Activated CD4-positive, alpha-beta T cell treated with anti-CD3 and anti-CD28 coated beads, Interleukin-2, amount 10 ng/mL, durations not matched to agents 24 days and 14 days (primary cell): ENCODE measurements around the gene PHLDB3. TPM values are rescaled to one million over a fixed set of nuclear protein-coding genes. Genes with fewer than 3 reads are reported as not detected.
"Not testable (repeated sequence)": the region's sequence is repeated elsewhere in the genome, so short reads cannot be mapped to it uniquely, and the experiment has no call there.

Source experiments
- DNase-seq: peaks from one replicate; pipeline ENCODE4 v3.0.0; 2022
- H3K27ac Mint-ChIP-seq: one replicate; pipeline ENCODE4 v1.8.0; 2022; ENCODE audit warnings: mild to moderate bottlenecking, mixed read lengths
- H3K27me3 Mint-ChIP-seq: one replicate; pipeline ENCODE4 v1.8.0; 2022; ENCODE audit warnings: mixed read lengths
- H3K36me3 Mint-ChIP-seq: one replicate; pipeline ENCODE4 v1.8.0; 2022; ENCODE audit warnings: low read depth, mild to moderate bottlenecking, mixed read lengths
- H3K4me1 Mint-ChIP-seq: one replicate; pipeline ENCODE4 v1.8.0; 2021; ENCODE audit warnings: mixed read lengths
- H3K4me3 Mint-ChIP-seq: one replicate; pipeline ENCODE4 v1.8.0; 2022; ENCODE audit warnings: mild to moderate bottlenecking, moderate library complexity, mixed read lengths
- H3K9me3 Mint-ChIP-seq: one replicate; pipeline ENCODE4 v1.8.0; 2021; ENCODE audit warnings: mixed read lengths
- intact Hi-C: fragments of 100-400 bp; cut with micrococcal nuclease; formaldehyde crosslinking; loops from one replicate; pipeline ENCODE4 v1.15.1; 2023
- total RNA-seq: library from RNA; stranded (reverse); gene quantifications from 2 replicates; pipeline ENCODE4 v1.2.3, GENCODE V29; 2022

The PHLDB3 gene
- total RNA-seq, 1 donor from 2014 or later = 26.7 TPM

- intact Hi-C loops = loop anchor here (1.0 to 5.0 kb wide), 4 partner anchors 57 to 147 kb away; partner anchors contain the start of genes PHLDB3, PINLYP and XRCC1
- Mint-ChIP-seq H3K4me1 (peaks cover 28% of the 10 kb centered on the region), H3K27ac (no peak overlapping the region), H3K4me3 (no peak overlapping the region), H3K36me3 (no peaks in the 10 kb centered on the region), H3K9me3 (peaks cover 5% of the 10 kb centered on the region), H3K27me3 (no peaks in the 10 kb centered on the region)
- no peak for DNase-seq
Measured at GRCh38 chr19:43447655-43448054, 56.9 kb downstream of the PHLDB3 start.

- Mint-ChIP-seq H3K4me3 (no peak overlapping the region), H3K27me3 (no peaks in the 10 kb centered on the region), H3K36me3 (no peaks in the 10 kb centered on the region), H3K4me1 (peaks cover 25% of the 10 kb centered on the region), H3K9me3 (no peaks in the 10 kb centered on the region), H3K27ac (peak overlapping the region; percentile 44)
- DNase-seq = peak; percentile 93
- intact Hi-C loops = loop anchor here (1.0 to 5.0 kb wide), 4 partner anchors 57 to 147 kb away; partner anchors contain the start of genes PHLDB3, PINLYP and XRCC1
Measured at GRCh38 chr19:43446746-43447489, 57.6 kb downstream of the PHLDB3 start.

DNA sequence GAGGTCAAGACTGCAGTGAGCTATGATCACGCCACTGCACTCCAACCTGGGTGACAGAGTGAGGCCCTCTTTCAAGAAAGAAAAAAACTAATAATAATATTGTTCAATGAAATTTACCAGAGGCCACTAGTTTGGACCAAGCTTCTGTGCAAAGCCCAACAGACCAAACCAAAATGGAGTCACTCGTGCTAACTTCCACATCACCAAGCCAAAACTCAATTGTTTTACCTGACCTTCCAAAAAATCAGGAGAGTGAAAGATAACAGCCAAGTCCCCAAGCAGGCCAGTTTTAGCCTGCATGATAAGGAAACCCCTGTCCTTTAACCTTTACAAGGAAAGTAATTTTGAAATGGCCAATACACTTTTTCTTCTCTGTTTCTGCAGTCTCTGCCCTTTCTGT lies 59.1 kb downstream of the PHLDB3 start:
- peaks cover 2% of the 10 kb centered on the region for H3K27me3 Mint-ChIP-seq
- no peaks in the 10 kb centered on the region for H3K9me3 Mint-ChIP-seq
- DNase-seq = no peak
- peaks cover 22% of the 10 kb centered on the region for H3K4me1 Mint-ChIP-seq
- H3K36me3 Mint-ChIP-seq = no peaks in the 10 kb centered on the region
- H3K4me3 Mint-ChIP-seq = no peak overlapping the region
- H3K27ac Mint-ChIP-seq = no peak overlapping the region
- intact Hi-C loops = loop anchor here (5.0 kb wide), 1 partner anchor 132 kb away; the partner anchor contains the start of genes PINLYP and XRCC1

DNA sequence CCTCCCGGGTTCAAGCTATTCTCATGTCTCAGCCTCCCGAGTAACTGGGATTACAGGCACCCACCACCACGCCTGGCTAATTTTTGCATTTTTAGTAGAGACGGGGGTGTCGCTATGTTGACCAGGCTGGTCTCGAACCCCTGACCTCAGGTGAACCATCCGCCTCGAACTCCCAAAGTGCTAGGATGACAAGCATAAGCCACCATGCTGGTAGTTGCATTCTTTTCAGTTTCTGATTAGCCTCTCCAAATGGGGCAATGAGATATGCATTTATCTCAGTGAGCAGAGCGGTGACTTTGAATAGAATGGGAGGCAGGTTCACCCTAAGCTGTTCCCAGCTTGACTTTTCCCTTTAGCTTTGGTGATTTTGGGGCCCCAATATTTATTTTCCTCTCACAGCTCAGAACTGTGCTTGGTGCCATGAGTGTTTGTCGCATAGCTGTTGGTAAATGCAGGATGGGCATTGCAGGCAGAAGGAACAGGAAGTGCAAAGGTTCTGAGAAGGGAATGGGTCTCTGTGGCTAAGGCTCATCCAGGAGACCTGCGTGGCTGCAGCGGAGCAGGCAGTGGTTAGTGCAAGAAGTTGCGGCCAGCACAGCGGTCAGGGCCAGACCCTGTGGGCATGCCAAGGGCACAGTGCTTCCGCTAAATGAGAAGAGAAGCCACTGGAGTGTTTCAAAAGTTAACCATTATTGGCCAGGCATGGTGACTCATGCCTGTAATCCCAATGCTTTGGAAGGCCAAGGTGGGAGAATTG lies 59.8 kb downstream of the PHLDB3 start:
- Mint-ChIP-seq H3K27me3 (peaks cover 2% of the 10 kb centered on the region), H3K27ac (no peak overlapping the region), H3K4me3 (no peak overlapping the region), H3K9me3 (no peaks in the 10 kb centered on the region), H3K4me1 (peaks cover 22% of the 10 kb centered on the region), H3K36me3 (no peaks in the 10 kb centered on the region)
- intact Hi-C loops = loop anchor here (5.0 kb wide), 1 partner anchor 133 kb away; the partner anchor contains the start of genes PINLYP and XRCC1
- no peak for DNase-seq

- peaks cover 24% of the 10 kb centered on the region for H3K4me1 Mint-ChIP-seq
- H3K4me3 Mint-ChIP-seq, H3K36me3 Mint-ChIP-seq, H3K9me3 Mint-ChIP-seq, DNase-seq, H3K27me3 Mint-ChIP-seq, H3K27ac Mint-ChIP-seq, intact Hi-C loops: not testable (repeated sequence)
Measured at GRCh38 chr19:43444091-43444490, 60.5 kb downstream of the PHLDB3 start.

DNA sequence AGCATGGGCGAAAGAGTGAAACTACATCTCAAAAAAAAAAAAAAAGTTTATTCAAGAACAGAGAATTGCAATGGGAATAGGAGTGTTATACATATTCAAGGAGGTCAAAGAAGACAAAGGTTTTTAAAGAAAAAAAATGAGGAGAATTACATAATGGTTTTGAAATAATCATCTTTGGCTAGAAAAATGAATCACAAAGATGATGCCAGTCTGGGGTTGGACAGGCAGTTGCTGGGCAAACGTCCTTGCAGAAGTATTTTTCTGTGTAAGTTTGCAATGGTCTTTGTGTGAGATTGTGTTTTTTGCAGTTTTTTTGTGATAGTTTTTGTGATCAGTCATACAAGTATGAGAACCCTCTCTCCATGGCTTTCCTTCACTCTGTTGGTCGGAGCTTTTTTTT lies 62.8 kb downstream of the PHLDB3 start:
- Mint-ChIP-seq H3K4me1 (peaks cover 32% of the 10 kb centered on the region), H3K36me3 (peaks cover 2% of the 10 kb centered on the region), H3K4me3 (no peak overlapping the region), H3K27me3 (peaks cover 2% of the 10 kb centered on the region), H3K27ac (no peak overlapping the region), H3K9me3 (peaks cover 6% of the 10 kb centered on the region)
- intact Hi-C loops = no loop called here
- no peak for DNase-seq

DNA sequence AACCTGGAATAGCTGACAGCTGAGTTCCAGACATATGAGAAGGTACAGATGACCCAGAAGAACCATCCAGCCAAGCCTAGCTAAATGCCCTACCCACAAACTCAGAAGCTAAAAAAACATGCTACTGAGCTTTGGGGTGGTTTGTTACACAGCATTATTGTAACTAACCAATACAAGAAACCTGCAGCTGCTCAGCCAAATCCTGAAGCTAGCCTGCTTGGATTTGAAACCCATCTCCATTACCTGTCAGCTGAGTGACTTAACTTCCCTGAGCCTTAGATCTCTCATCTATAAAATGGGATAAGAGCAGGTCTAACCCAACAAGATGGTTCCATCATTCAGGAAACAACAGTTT lies 64.9 kb downstream of the PHLDB3 start:
- Mint-ChIP-seq H3K27me3 (peaks cover 3% of the 10 kb centered on the region), H3K4me3 (no peak overlapping the region), H3K4me1 (peaks cover 29% of the 10 kb centered on the region), H3K36me3 (peaks cover 2% of the 10 kb centered on the region), H3K9me3 (peaks cover 6% of the 10 kb centered on the region), H3K27ac (peak overlapping the region; percentile 39)
- intact Hi-C loops = no loop called here
- no peak for DNase-seq

DNA sequence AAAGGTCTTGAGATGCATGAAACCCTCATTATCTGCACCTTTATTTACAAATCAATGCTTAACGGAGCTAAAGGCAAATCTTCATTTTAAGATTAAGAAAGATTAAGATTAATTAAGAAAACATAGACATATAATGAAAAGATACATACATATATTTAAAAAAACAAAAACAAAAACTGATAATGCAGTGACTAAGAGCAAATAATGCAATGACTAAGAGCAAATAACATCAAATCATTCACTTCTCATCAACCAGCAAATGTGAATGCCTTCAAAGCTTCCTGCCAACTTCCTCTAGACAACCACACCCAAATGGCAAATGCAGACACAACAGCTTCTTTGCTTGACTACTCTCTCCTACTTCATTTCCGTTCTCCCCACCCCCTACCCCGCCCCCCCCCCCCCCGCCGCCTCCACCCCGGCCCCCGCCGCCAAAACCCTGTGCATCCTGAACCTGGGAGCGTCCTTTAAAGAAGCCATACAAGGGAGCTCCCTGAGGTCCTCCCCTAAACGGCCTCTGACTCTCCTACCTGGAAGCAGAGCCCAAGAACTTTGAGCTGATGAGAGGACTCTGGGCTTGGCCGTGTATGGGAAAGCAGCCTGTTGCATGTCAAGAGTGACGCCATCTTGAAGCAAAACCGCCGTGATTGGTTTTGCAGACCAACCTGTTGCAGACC lies 65.4 kb downstream of the PHLDB3 start:
- peak overlapping the region; percentile 75 for H3K27ac Mint-ChIP-seq
- H3K27me3 Mint-ChIP-seq = peaks cover 3% of the 10 kb centered on the region
- peaks cover 6% of the 10 kb centered on the region for H3K9me3 Mint-ChIP-seq
- peak; percentile 83 for DNase-seq
- H3K36me3 Mint-ChIP-seq = peaks cover 2% of the 10 kb centered on the region
- peaks cover 29% of the 10 kb centered on the region for H3K4me1 Mint-ChIP-seq
- intact Hi-C loops = no loop called here
- H3K4me3 Mint-ChIP-seq = peak overlapping the region; percentile 55

GRCh38 chr19:43438291-43439031 lies 66.1 kb downstream of the PHLDB3 start:
- Mint-ChIP-seq H3K4me1 (peaks cover 29% of the 10 kb centered on the region), H3K9me3 (peaks cover 6% of the 10 kb centered on the region), H3K4me3 (peak overlapping the region; percentile 55), H3K27me3 (peaks cover 3% of the 10 kb centered on the region), H3K27ac (peak overlapping the region; percentile 75), H3K36me3 (peaks cover 2% of the 10 kb centered on the region)
- intact Hi-C loops = no loop called here
- DNase-seq = peak; percentile 66

DNA sequence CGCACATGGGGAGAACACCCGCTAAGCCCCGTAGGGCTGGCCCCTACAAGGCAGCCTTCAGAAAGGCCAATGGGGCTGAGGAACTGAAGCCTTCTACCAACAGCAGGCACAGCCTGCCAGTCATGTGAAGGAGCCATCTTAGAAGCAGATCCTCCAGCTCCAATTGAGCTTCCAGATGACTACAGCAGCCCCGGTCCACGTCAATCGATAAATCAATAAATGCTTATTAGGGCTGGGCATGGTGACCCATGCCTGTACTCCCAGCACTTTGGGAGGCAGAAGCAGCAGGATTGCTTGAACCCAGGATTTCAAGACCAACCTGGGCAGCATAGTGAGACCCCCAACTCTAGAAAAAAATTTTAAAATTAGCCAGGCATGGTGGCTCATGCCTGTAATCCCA lies 66.8 kb downstream of the PHLDB3 start:
- Mint-ChIP-seq H3K4me1 (peaks cover 35% of the 10 kb centered on the region), H3K27ac (no peak overlapping the region), H3K9me3 (peaks cover 6% of the 10 kb centered on the region), H3K36me3 (peaks cover 2% of the 10 kb centered on the region), H3K4me3 (no peak overlapping the region), H3K27me3 (peaks cover 3% of the 10 kb centered on the region)
- intact Hi-C loops = no loop called here
- DNase-seq = no peak

DNA sequence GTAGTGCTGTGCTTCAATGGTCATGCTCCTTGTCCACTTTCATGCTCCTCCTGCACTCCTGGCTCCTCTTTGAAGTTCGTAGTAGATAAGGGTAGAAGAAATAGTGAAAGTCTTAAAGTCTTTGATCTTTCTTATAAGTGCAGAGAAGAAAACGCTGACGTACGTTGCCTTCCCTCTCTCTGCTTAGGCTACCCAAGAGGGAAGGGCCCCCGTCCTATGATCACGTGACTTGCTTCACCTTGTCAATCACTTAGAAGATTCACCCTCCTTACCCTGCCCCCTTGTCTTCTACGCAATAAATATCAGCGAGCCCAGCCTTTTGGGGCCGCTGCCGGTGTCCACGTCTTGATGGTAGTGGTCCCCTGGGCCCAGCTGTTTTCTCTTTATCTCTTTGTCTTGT lies 67.3 kb downstream of the PHLDB3 start:
- H3K36me3 Mint-ChIP-seq, DNase-seq, H3K27ac Mint-ChIP-seq, H3K27me3 Mint-ChIP-seq, H3K4me3 Mint-ChIP-seq, intact Hi-C loops, H3K9me3 Mint-ChIP-seq: not testable (repeated sequence)
- H3K4me1 Mint-ChIP-seq = peaks cover 36% of the 10 kb centered on the region

DNA sequence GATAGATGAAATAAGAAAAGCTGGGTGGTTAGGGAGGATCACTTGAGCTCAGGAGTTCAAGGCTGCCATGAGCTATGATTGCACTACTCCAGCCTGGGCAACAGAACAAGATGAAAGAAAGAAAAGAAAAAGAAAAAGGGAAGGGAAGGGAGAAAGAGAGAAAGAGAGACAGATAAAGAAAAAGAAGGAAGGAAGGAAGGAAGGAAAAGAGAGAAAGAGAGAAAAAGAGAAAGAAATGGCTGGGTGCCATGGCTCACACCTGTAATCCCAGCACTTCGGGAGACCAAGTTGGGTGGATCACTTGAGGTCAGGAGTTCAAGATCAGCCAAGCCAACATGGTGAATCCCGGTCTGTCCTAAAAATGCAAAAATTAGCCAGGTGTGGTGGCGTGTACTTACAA lies 68.8 kb downstream of the PHLDB3 start:
- no peak for DNase-seq
- peaks cover 6% of the 10 kb centered on the region for H3K9me3 Mint-ChIP-seq
- peaks cover 2% of the 10 kb centered on the region for H3K36me3 Mint-ChIP-seq
- intact Hi-C loops = no loop called here
- peaks cover 37% of the 10 kb centered on the region for H3K4me1 Mint-ChIP-seq
- no peak overlapping the region for H3K27ac Mint-ChIP-seq
- peaks cover 2% of the 10 kb centered on the region for H3K27me3 Mint-ChIP-seq
- H3K4me3 Mint-ChIP-seq = no peak overlapping the region

- no peaks in the 10 kb centered on the region for H3K36me3 Mint-ChIP-seq
- intact Hi-C loops = loop anchor here (1.0 kb wide), 1 partner anchor 86 kb away; no protein-coding TSS in a partner anchor
- no peak for DNase-seq
- peaks cover 6% of the 10 kb centered on the region for H3K9me3 Mint-ChIP-seq
- no peak overlapping the region for H3K27ac Mint-ChIP-seq
- no peak overlapping the region for H3K4me3 Mint-ChIP-seq
- H3K27me3 Mint-ChIP-seq = peaks cover 2% of the 10 kb centered on the region
- H3K4me1 Mint-ChIP-seq = peaks cover 34% of the 10 kb centered on the region
Measured at GRCh38 chr19:43433689-43434088, 70.9 kb downstream of the PHLDB3 start.
